Karpas-422 (cell line): ENCODE results near the gene PRAC2. TPM values are rescaled to one million over a fixed set of nuclear protein-coding genes. Genes with fewer than 3 reads are reported as not detected.
"Not testable (repeated sequence)": the region's sequence is repeated elsewhere in the genome, so short reads cannot be mapped to it uniquely, and the experiment has no call there.

Experiments
- DNase-seq: peaks from one replicate; pipeline ENCODE4 v3.0.0-alpha.2; 2015
- H2AFZ ChIP-seq: fragments of 200-600 bp; sonication (generic); 2 replicates; pipeline ENCODE4 v1.6.1; 2014; ENCODE audit warnings: antibody characterized with exemption, low read length, mixed read lengths
- H3K27ac ChIP-seq: fragments of 200-600 bp; sonication (generic); 2 replicates; pipeline ENCODE4 v1.5.1; 2014; ENCODE audit warnings: mild to moderate bottlenecking, low read length, moderate library complexity
- H3K27me3 ChIP-seq: fragments of 200-600 bp; sonication (generic); 2 replicates; pipeline ENCODE4 v1.6.1; 2014; ENCODE audit warnings: low read length, mixed read lengths
- H3K36me3 ChIP-seq: fragments of 200-600 bp; sonication (generic); 2 replicates; pipeline ENCODE4 v1.6.1; 2014; ENCODE audit warnings: low read length, mixed read lengths; ENCODE audit not compliant: insufficient read depth
- H3K4me1 ChIP-seq: fragments of 200-600 bp; sonication (generic); 2 replicates; pipeline ENCODE4 v1.6.1; 2014; ENCODE audit warnings: mild to moderate bottlenecking, low read length, mixed read lengths
- H3K4me2 ChIP-seq: fragments of 200-600 bp; sonication (generic); 2 replicates; pipeline ENCODE4 v1.6.1; 2014; ENCODE audit warnings: low read length, low read depth, mild to moderate bottlenecking; ENCODE audit not compliant: poor library complexity, severe bottlenecking
- H3K4me3 ChIP-seq: fragments of 200-600 bp; sonication (generic); 2 replicates; pipeline ENCODE4 v1.5.1; 2014; ENCODE audit warnings: mild to moderate bottlenecking, antibody characterized with exemption, low read length, mixed read lengths
- H3K79me2 ChIP-seq: fragments of 200-600 bp; sonication (generic); 2 replicates; pipeline ENCODE4 v1.6.1; 2014; ENCODE audit warnings: mild to moderate bottlenecking, low read length, mixed read lengths
- H3K9ac ChIP-seq: fragments of 200-600 bp; sonication (generic); 2 replicates; pipeline ENCODE4 v1.6.0; 2014; ENCODE audit warnings: low read length
- H3K9me2 ChIP-seq: fragments of 200-600 bp; sonication (generic), shearing (Covaris generic); replicated peaks from 2 replicates; pipeline ENCODE4 v1.6.0; 2014; ENCODE audit warnings: mild to moderate bottlenecking, low read length, moderate library complexity; ENCODE audit not compliant: insufficient read depth
- H3K9me3 ChIP-seq: fragments of 300-700, 200-600 bp; sonication (generic); 2 replicates; pipeline ENCODE4 v1.6.1; 2014; ENCODE audit warnings: low read length, mixed read lengths
- H4K20me1 ChIP-seq: fragments of 200-600 bp; sonication (generic); 2 replicates; pipeline ENCODE4 v1.6.1; 2014; ENCODE audit warnings: mild to moderate bottlenecking, antibody characterized with exemption, low read length, low read depth; ENCODE audit not compliant: insufficient read depth
- total RNA-seq: library from RNA; depleted of rRNA; stranded (reverse); fragments of >200 nt; shearing (Covaris generic); gene quantifications from 2 replicates; pipeline ENCODE4 v1.2.3, GENCODE V29; 2014; ENCODE audit warnings: low replicate concordance

PRAC2 gene
- total RNA-seq, 1 experiment from 2014 or later, result not detected

GRCh38 chr17:48701864-48702532 is 21.0 kb upstream of the PRAC2 start:
- no peak for DNase-seq
- H3K9ac ChIP-seq, result no peak overlapping the region

GRCh38 chr17:48704361-48705248 is 18.4 kb upstream of the PRAC2 start:
- H3K4me1 ChIP-seq, result no peaks in the 10 kb centered on the region
- no peaks in the 10 kb centered on the region for H3K79me2 ChIP-seq
- H2AFZ ChIP-seq, result no peak overlapping the region
- H3K27ac ChIP-seq, result no peak overlapping the region
- H3K9me2 ChIP-seq, result no peaks in the 10 kb centered on the region
- H3K27me3 ChIP-seq, result no peaks in the 10 kb centered on the region
- H4K20me1 ChIP-seq, result no peaks in the 10 kb centered on the region
- H3K4me3 ChIP-seq, result no peak overlapping the region
- H3K9ac ChIP-seq, result no peak overlapping the region
- no peak for DNase-seq
- no peak overlapping the region for H3K4me2 ChIP-seq
- H3K36me3 ChIP-seq, result no peaks in the 10 kb centered on the region
- no peaks in the 10 kb centered on the region for H3K9me3 ChIP-seq

More at GRCh38 chr17:48701864-48702532, 21.0 kb upstream of the PRAC2 start:
- Histone ChIP-seq H3K36me3 (no peaks in the 10 kb centered on the region), H2AFZ (no peak overlapping the region), H3K4me2 (no peak overlapping the region), H3K27me3 (no peaks in the 10 kb centered on the region), H3K9me3 (no peaks in the 10 kb centered on the region), H3K79me2 (no peaks in the 10 kb centered on the region), H3K27ac (no peak overlapping the region), H4K20me1 (no peaks in the 10 kb centered on the region), H3K9me2 (no peaks in the 10 kb centered on the region), H3K4me3 (no peak overlapping the region), H3K4me1 (no peaks in the 10 kb centered on the region)

GRCh38 chr17:48711128-48711527 is 11.9 kb upstream of the PRAC2 start:
- Histone ChIP-seq H3K4me1 (no peaks in the 10 kb centered on the region), H3K36me3 (no peaks in the 10 kb centered on the region), H3K9ac (no peak overlapping the region), H3K4me3 (no peak overlapping the region), H2AFZ (no peak overlapping the region), H3K4me2 (no peak overlapping the region), H3K9me2 (no peaks in the 10 kb centered on the region), H3K9me3 (no peaks in the 10 kb centered on the region), H4K20me1 (no peaks in the 10 kb centered on the region), H3K79me2 (no peaks in the 10 kb centered on the region), H3K27ac (no peak overlapping the region), H3K27me3 (no peaks in the 10 kb centered on the region)
- DNase-seq, result no peak

GRCh38 chr17:48715496-48716399 is 7.2 kb upstream of the PRAC2 start:
- no peak for DNase-seq
- H3K27ac ChIP-seq, result no peak overlapping the region
- H3K27me3 ChIP-seq, result no peaks in the 10 kb centered on the region
- H3K79me2 ChIP-seq, result no peaks in the 10 kb centered on the region
- H2AFZ ChIP-seq, result no peak overlapping the region
- H3K4me3 ChIP-seq, result no peak overlapping the region
- no peak overlapping the region for H3K9ac ChIP-seq
- no peaks in the 10 kb centered on the region for H3K36me3 ChIP-seq
- H3K9me2 ChIP-seq, result no peaks in the 10 kb centered on the region
- no peaks in the 10 kb centered on the region for H3K9me3 ChIP-seq
- no peak overlapping the region for H3K4me2 ChIP-seq
- no peaks in the 10 kb centered on the region for H4K20me1 ChIP-seq
- peaks cover 3% of the 10 kb centered on the region; the same call in 1 of the 2 replicates for H3K4me1 ChIP-seq

- H3K79me2 ChIP-seq, H3K9me2 ChIP-seq, H3K27ac ChIP-seq, H3K4me3 ChIP-seq, H3K36me3 ChIP-seq, H3K4me2 ChIP-seq, H3K9ac ChIP-seq, H3K4me1 ChIP-seq, H4K20me1 ChIP-seq, H2AFZ ChIP-seq, H3K27me3 ChIP-seq, H3K9me3 ChIP-seq, DNase-seq: not testable (repeated sequence)
These were observed 6.4 kb upstream of the PRAC2 start for GRCh38 chr17:48716549-48716948.

- no peak for DNase-seq
- Histone ChIP-seq H3K27me3 (no peaks in the 10 kb centered on the region), H3K79me2 (no peaks in the 10 kb centered on the region)
These were observed 5.4 kb upstream of the PRAC2 start for GRCh38 chr17:48717367-48718226.

GRCh38 chr17:48718227-48718760 is 4.7 kb upstream of the PRAC2 start:
- H3K9ac ChIP-seq, result no peak overlapping the region
- no peak for DNase-seq

More at GRCh38 chr17:48717367-48718226, 5.4 kb upstream of the PRAC2 start:
- Histone ChIP-seq H3K36me3 (no peaks in the 10 kb centered on the region), H3K27ac (no peak overlapping the region), H3K4me3 (no peak overlapping the region), H3K9me2 (no peaks in the 10 kb centered on the region), H3K9ac (no peak overlapping the region), H3K4me1 (peaks cover 3% of the 10 kb centered on the region; the same call in 1 of the 2 replicates), H2AFZ (no peak overlapping the region), H3K9me3 (no peaks in the 10 kb centered on the region), H4K20me1 (no peaks in the 10 kb centered on the region), H3K4me2 (no peak overlapping the region)

More at GRCh38 chr17:48718227-48718760, 4.7 kb upstream of the PRAC2 start:
- Histone ChIP-seq H4K20me1 (no peaks in the 10 kb centered on the region), H3K27ac (no peak overlapping the region), H3K9me2 (no peaks in the 10 kb centered on the region), H3K4me3 (no peak overlapping the region), H3K27me3 (no peaks in the 10 kb centered on the region), H3K79me2 (no peaks in the 10 kb centered on the region), H2AFZ (no peak overlapping the region), H3K36me3 (no peaks in the 10 kb centered on the region), H3K4me2 (no peak overlapping the region), H3K9me3 (no peaks in the 10 kb centered on the region), H3K4me1 (peaks cover 3% of the 10 kb centered on the region; the same call in 1 of the 2 replicates)
